ENCODE results near the gene APOA1. TPM values are rescaled to one million over a fixed set of nuclear protein-coding genes. Genes with fewer than 3 reads are reported as not detected.

APOA1 gene
- total and polyA plus RNA-seq, 7 donors, result 0.30 to 4.9 (median 0.45) TPM; not detected in 1

DNA sequence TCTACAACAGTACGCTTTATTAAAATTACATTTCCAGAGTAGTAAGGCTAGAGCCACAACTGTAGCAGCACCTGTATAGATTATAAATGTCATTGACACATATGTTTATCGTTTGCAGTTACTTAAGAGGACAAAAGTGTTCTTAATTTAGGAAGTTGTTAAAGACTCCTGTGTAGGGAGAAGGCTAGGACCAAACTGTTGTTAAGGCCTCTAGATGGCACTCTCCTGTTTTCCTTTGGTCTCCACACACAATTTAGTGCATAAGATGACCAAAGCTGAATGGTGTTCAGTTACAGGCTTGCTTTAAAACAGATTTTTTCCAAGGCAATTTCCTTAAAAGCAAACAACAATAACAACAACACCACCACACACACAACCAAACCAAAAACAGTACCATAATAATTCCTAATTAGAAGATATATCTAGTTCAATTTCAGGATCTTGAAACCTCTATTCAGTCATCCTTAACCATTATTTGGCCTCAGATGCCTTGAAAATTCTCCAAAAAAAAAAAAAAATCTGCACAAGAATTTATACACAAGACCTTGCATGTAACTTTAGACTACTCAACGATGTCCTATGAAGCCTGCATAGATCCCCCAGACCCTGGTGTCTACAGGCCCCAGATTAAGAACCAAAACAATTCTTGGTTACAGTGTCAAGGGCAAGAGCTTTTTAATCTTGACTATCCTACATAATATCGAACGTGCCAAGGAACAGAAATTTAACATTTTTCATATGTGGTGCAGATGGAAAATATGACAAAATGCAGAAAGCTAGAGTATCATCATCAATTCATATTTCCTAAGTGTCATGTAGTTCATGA lies 42.6 kb upstream of the APOA1 start:
- peaks cover 14% of the 10 kb centered on the region for H3K4me1 ChIP-seq
- peak; percentile 72 to 85 (median 78) for ATAC-seq
- DNase-seq, result no peak
- intact Hi-C loops (cut with DNase I), result loop anchor here (2.0 to 5.0 kb wide), 3 partner anchors 227 to 352 kb away; partner anchors contain the start of genes PCSK7 (in 1 of the 2) and RNF214 (in 1 of the 2)
- peaks cover 0 to 8% of the 10 kb centered on the region in 2 donors for H3K36me3 ChIP-seq (ENCODE audit: insufficient read depth in 1 of 2, low read depth in 1 of 2)
- no peak overlapping the region for H3K4me3 ChIP-seq
- TF ChIP-seq, protein P1, sequence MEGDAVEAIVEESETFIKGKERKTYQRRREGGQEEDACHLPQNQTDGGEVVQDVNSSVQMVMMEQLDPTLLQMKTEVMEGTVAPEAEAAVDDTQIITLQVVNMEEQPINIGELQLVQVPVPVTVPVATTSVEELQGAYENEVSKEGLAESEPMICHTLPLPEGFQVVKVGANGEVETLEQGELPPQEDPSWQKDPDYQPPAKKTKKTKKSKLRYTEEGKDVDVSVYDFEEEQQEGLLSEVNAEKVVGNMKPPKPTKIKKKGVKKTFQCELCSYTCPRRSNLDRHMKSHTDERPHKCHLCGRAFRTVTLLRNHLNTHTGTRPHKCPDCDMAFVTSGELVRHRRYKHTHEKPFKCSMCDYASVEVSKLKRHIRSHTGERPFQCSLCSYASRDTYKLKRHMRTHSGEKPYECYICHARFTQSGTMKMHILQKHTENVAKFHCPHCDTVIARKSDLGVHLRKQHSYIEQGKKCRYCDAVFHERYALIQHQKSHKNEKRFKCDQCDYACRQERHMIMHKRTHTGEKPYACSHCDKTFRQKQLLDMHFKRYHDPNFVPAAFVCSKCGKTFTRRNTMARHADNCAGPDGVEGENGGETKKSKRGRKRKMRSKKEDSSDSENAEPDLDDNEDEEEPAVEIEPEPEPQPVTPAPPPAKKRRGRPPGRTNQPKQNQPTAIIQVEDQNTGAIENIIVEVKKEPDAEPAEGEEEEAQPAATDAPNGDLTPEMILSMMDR (IDR thresholded peaks at IDR 0.05), result peak; percentile 68
- 45 to 51% (median 48%) methylated on average over 5 of the region's 5 CpGs for WGBS, 3 donors
- no peaks in the 10 kb centered on the region for H3K27me3 ChIP-seq (ENCODE audit: insufficient read depth in 3 of 3, low read length in 2 of 3)
- H3K9me3 ChIP-seq, result no peaks in the 10 kb centered on the region
- no peak overlapping the region for H3K27ac ChIP-seq

- intact Hi-C loops (cut with DNase I), result loop anchor here (5.0 kb wide), 2 partner anchors 231 to 356 kb away; partner anchors contain the start of genes PCSK7 (in 1 of the 2) and RNF214 (in 1 of the 2)
- 85 to 92% (median 85%) methylated on average over 8 of the region's 8 CpGs for WGBS, 3 donors
- peaks cover 0 to 41% of the 10 kb centered on the region in 2 donors for H3K36me3 ChIP-seq (ENCODE audit: insufficient read depth in 1 of 2, low read depth in 1 of 2)
- H3K4me1 ChIP-seq, result peaks cover 19% of the 10 kb centered on the region
- H3K4me3 ChIP-seq, result no peak overlapping the region
- H3K27me3 ChIP-seq (ENCODE audit: insufficient read depth in 3 of 3, low read length in 2 of 3), result no peaks in the 10 kb centered on the region
- ATAC-seq (no peak), DNase-seq (no peak)
- H3K9me3 ChIP-seq, result no peaks in the 10 kb centered on the region
- TF ChIP-seq, protein P1 (IDR thresholded peaks at IDR 0.05), result no peak
- H3K27ac ChIP-seq, result no peak overlapping the region
Measured at GRCh38 chr11:116876656-116877055, 39.2 kb upstream of the APOA1 start.

- no peaks in the 10 kb centered on the region for H3K27me3 ChIP-seq (ENCODE audit: insufficient read depth in 3 of 3, low read length in 2 of 3)
- H3K27ac ChIP-seq, result no peak overlapping the region
- intact Hi-C loops (cut with DNase I), result loop anchor here (5.0 kb wide), 2 partner anchors 232 to 357 kb away; partner anchors contain the start of genes PCSK7 (in 1 of the 2) and RNF214 (in 1 of the 2)
- H3K4me3 ChIP-seq, result no peak overlapping the region
- DNase-seq, result no peak
- TF ChIP-seq, protein P1 (IDR thresholded peaks at IDR 0.05), result no peak
- no peak for ATAC-seq
- 95 to 96% (median 96%) methylated on average over 7 of the region's 7 CpGs for WGBS, 3 donors
- peaks cover 13% of the 10 kb centered on the region for H3K4me1 ChIP-seq
- H3K9me3 ChIP-seq, result no peaks in the 10 kb centered on the region
- H3K36me3 ChIP-seq (ENCODE audit: insufficient read depth in 1 of 2, low read depth in 1 of 2), result peaks cover 3 to 56% of the 10 kb centered on the region in 2 donors
Measured at GRCh38 chr11:116875194-116875593, 37.8 kb upstream of the APOA1 start.

GRCh38 chr11:116874251-116874650 lies 36.8 kb upstream of the APOA1 start:
- DNase-seq (no peak), ATAC-seq (peak in 3 of 4 donors; percentile 37 to 82 (median 62))
- TF ChIP-seq, protein P1 (IDR thresholded peaks at IDR 0.05), result no peak
- WGBS, 3 donors, result 71 to 73% (median 72%) methylated on average over 2 of the region's 2 CpGs
- Histone ChIP-seq H3K36me3 (ENCODE audit: insufficient read depth in 1 of 2, low read depth in 1 of 2) (peaks cover 7 to 65% of the 10 kb centered on the region in 2 donors), H3K27ac (no peak overlapping the region), H3K9me3 (no peaks in the 10 kb centered on the region), H3K4me1 (peaks cover 5% of the 10 kb centered on the region), H3K4me3 (no peak overlapping the region), H3K27me3 (ENCODE audit: insufficient read depth in 3 of 3, low read length in 2 of 3) (no peaks in the 10 kb centered on the region)
- intact Hi-C loops (cut with DNase I), result no loop called here
